HL-60 (cell line): ENCODE measurements around the gene TMEM135.

Source experiments
- DNase-seq, 2 experiments: peaks; one replicate each; pipeline ENCODE4 v3.0.0-alpha.2; 2010 to 2020; ENCODE audit warnings: low read depth in 1 of 2, low spot score in 1 of 2
- H3K27ac ChIP-seq: fragments of 250-450 bp; sonication (Bioruptor Pico); replicated peaks from 2 replicates; pipeline ENCODE4 v1.5.1; 2020; ENCODE audit warnings: mild to moderate bottlenecking, moderate library complexity
- H3K27me3 ChIP-seq: fragments of 250-450 bp; sonication (Bioruptor Pico); 2 replicates; pipeline ENCODE4 v1.5.1; 2021; ENCODE audit warnings: mild to moderate bottlenecking, moderate library complexity; ENCODE audit not compliant: insufficient read depth, poor library complexity, severe bottlenecking
- H3K4me3 ChIP-seq: replicated peaks from 2 replicates; pipeline ENCODE4 v1.5.1; 2011; ENCODE audit warnings: mild to moderate bottlenecking, control low read depth, low read length; ENCODE audit not compliant: insufficient read depth
- CTCF ChIP-seq: IDR thresholded peaks from one replicate; pipeline ENCODE4 v1.5.1; 2011; ENCODE audit warnings: low read length, control low read depth, inconsistent platforms; ENCODE audit not compliant: insufficient read depth
- GABPA ChIP-seq: IDR thresholded peaks from 2 replicates; pipeline ENCODE4 v1.6.1; 2012; ENCODE audit warnings: low read depth
- POLR2AphosphoS5 ChIP-seq: IDR thresholded peaks from 2 replicates; pipeline ENCODE4 v1.6.1; 2012; ENCODE audit warnings: low read depth
- REST ChIP-seq: IDR thresholded peaks from 2 replicates; pipeline ENCODE4 v1.6.1; 2012; ENCODE audit warnings: low read depth; ENCODE audit not compliant: insufficient replicate concordance
- SPI1 ChIP-seq: IDR thresholded peaks from 2 replicates; pipeline ENCODE4 v1.6.1; 2012; ENCODE audit warnings: low read depth, mild to moderate bottlenecking, borderline replicate concordance

TMEM135 gene

GRCh38 chr11:87235366-87235765 is 197.6 kb downstream of the TMEM135 start:
- Histone ChIP-seq H3K4me3 (no peak overlapping the region), H3K27ac (no peak overlapping the region), H3K27me3 (no peaks in the 10 kb centered on the region)
- DNase-seq = no peak
- TF ChIP-seq GABPA = no peak
- TF ChIP-seq CTCF = no peak
- TF ChIP-seq SPI1 = no peak
- TF ChIP-seq POLR2AphosphoS5 = no peak
- no peak for TF ChIP-seq REST

- Histone ChIP-seq H3K27me3 (no peaks in the 10 kb centered on the region), H3K27ac (no peak overlapping the region), H3K4me3 (no peak overlapping the region)
- DNase-seq = no peak
- no peak for TF ChIP-seq REST
- TF ChIP-seq CTCF = no peak
- no peak for TF ChIP-seq GABPA
- TF ChIP-seq POLR2AphosphoS5 = no peak
- no peak for TF ChIP-seq SPI1
Measured at GRCh38 chr11:87236368-87236767, 198.6 kb downstream of the TMEM135 start.

GRCh38 chr11:87239001-87239400 is 201.3 kb downstream of the TMEM135 start:
- Histone ChIP-seq H3K4me3 (no peak overlapping the region), H3K27ac (no peak overlapping the region), H3K27me3 (no peaks in the 10 kb centered on the region)
- TF ChIP-seq CTCF (no peak), POLR2AphosphoS5 (no peak), REST (no peak), GABPA (no peak), SPI1 (no peak)
- DNase-seq = no peak
